ENCODE data around the gene GALNTL6. TPM values are rescaled to one million over a fixed set of nuclear protein-coding genes. Genes with fewer than 3 reads are reported as not detected.

GALNTL6 gene
- total and polyA plus RNA-seq, 2 of the 4 experiments (the other 2 are of a cell fraction) = under 0.01 TPM; not detected in 1

DNA sequence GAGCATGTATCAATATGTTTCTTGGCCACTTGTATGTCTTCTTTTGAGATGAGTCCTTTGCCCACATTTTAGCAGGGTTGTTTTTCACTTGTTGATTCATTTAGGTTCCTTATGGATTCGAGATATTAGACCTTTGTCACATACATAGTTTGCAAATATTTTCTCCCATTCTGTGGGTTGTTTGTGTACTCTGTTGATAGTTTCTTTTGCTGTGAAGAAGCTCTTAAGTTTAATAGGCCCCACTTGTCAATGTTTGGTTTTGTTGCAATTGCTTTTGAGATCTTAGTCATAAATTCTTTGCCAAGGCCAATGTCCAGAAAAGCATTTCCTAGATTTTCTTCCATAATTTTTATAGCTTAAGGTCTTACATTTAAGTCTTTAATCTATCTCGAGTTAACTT lies 1074.8 kb downstream of the GALNTL6 start:
- Histone ChIP-seq H2BK20ac (ENCODE audit: low read depth, low read length) (no peak overlapping the region), H2AK5ac (ENCODE audit: low read depth, low read length) (no peak overlapping the region), H4K5ac (ENCODE audit: low read depth, low read length) (no peak overlapping the region), H3K27me3 (ENCODE audit: control insufficient read depth, insufficient read depth, low read length) (no peaks in the 10 kb centered on the region), H2BK120ac (ENCODE audit: low read depth, low read length) (no peak overlapping the region), H3K9ac (ENCODE audit: low read depth, low read length) (no peak overlapping the region), H2AK9ac (replicated peaks; ENCODE audit: low read depth, low read length, poor library complexity) (no peak overlapping the region), H3K27ac (ENCODE audit: insufficient read depth, low read length) (no peak overlapping the region), H3K23ac (ENCODE audit: low read depth, low read length) (no peak overlapping the region), H2BK5ac (ENCODE audit: low read depth, low read length, poor library complexity, severe bottlenecking) (no peak overlapping the region), H3K56ac (ENCODE audit: extremely low read depth, insufficient read depth, low read length) (no peak overlapping the region), H3K79me1 (ENCODE audit: low read depth in 1 of 2, low read length in 2 of 2) (no peaks in the 10 kb centered on the region), H3K4me1 (ENCODE audit: control insufficient read depth, insufficient read depth, low read length) (no peaks in the 10 kb centered on the region), H2AFZ (replicated peaks; ENCODE audit: low read length, poor library complexity) (no peak overlapping the region), H3K9me3 (ENCODE audit: control insufficient read depth, insufficient read depth, low read length) (no peaks in the 10 kb centered on the region), H4K91ac (ENCODE audit: insufficient read depth, low read depth, low read length) (no peak overlapping the region), H3K18ac (ENCODE audit: low read depth, low read length) (no peak overlapping the region), H3K36me3 (ENCODE audit: control insufficient read depth, insufficient read depth, low read length) (no peaks in the 10 kb centered on the region), H3K9me1 (ENCODE audit: insufficient read depth, low read length) (no peaks in the 10 kb centered on the region), H2BK15ac (ENCODE audit: low read depth, low read length) (no peak overlapping the region), H3K4ac (ENCODE audit: low read depth, low read length) (no peak overlapping the region), H3K4me2 (ENCODE audit: low read depth, low read length) (no peak overlapping the region), H3K14ac (replicated peaks; ENCODE audit: low read depth, low read length) (no peak overlapping the region), H4K20me1 (ENCODE audit: insufficient read depth, low read length) (no peaks in the 10 kb centered on the region), H4K8ac (ENCODE audit: low read depth in 2 of 2, low read length in 2 of 2) (no peak overlapping the region), H3K4me3 (ENCODE audit: insufficient read depth, low read depth, low read length) (no peak overlapping the region)
- TF ChIP-seq SMC3 (IDR thresholded peaks at IDR 0.05; ENCODE audit: low read depth, low read length) = no peak
- no peak for TF ChIP-seq RFX5 (IDR thresholded peaks at IDR 0.05; ENCODE audit: low read depth, low read length)
- TF ChIP-seq RCOR1 (IDR thresholded peaks at IDR 0.05; ENCODE audit: insufficient replicate concordance, low read length) = no peak
- no peak for TF ChIP-seq CTCF (conservative IDR thresholded peaks at IDR 0.05; ENCODE audit: low read depth, low read length)
- no peak for TF ChIP-seq RAD21 (IDR thresholded peaks at IDR 0.05; ENCODE audit: low read length)
- no peak for TF ChIP-seq BHLHE40 (IDR thresholded peaks at IDR 0.05; ENCODE audit: low read depth, low read length)
- TF ChIP-seq MAFK (IDR thresholded peaks at IDR 0.05; ENCODE audit: low read depth, low read length) = no peak
- dilution Hi-C loops (cut with HindIII; ENCODE audit: low sequenced_read_pairs, unreplicated experiment) = no loop called here
- intact Hi-C loops (cut with micrococcal nuclease) = no loop called here
- in situ Hi-C loops (cut with MboI; ENCODE audit: low sequenced_read_pairs) = no loop called here
- no TSS peak for BruUV-seq (replicated peaks)
- ChIA-PET POLR2A (ENCODE audit: unreplicated experiment) (no interaction called here), CTCF (no interaction called here)
- DNase-seq (no peak), ATAC-seq (ENCODE audit: low read depth) (no peak)
- WGBS, 2 experiments (ENCODE audit: extremely low coverage in 2 of 2, insufficient read length in 1 of 2) = no CpG with 5 or more reads among the region's 2 CpGs
